Stimulated activated naive CD8-positive, alpha-beta T cell treated with anti-CD3 and anti-CD28 coated beads, Interleukin-15, Interleukin-2, amounts not matched to agents 100 U/mL and 50 U/mL, for 24 hours (primary cell): ENCODE measurements around the gene MBP.

Experiments
- ATAC-seq: fragments of 150-1000 bp; cut with Tn5 transposase; one replicate; pipeline ENCODE4 v1.10.0; 2021
- DNase-seq: peaks from one replicate; pipeline ENCODE4 v3.0.0; 2021

MBP gene

GRCh38 chr18:77047803-77048419, 84.7 kb downstream of the MBP start:
- no peak for DNase-seq
- no peak for ATAC-seq

GRCh38 chr18:77046994-77047393, 85.6 kb downstream of the MBP start:
- DNase-seq (no peak), ATAC-seq (no peak)

- ATAC-seq (no peak), DNase-seq (no peak)
These were observed 86.2 kb downstream of the MBP start for GRCh38 chr18:77046409-77046808.

- ATAC-seq, result no peak
- no peak for DNase-seq
These were observed 86.9 kb downstream of the MBP start for GRCh38 chr18:77045677-77046076.

GRCh38 chr18:77044866-77045664, 87.5 kb downstream of the MBP start:
- DNase-seq (no peak), ATAC-seq (no peak)

- ATAC-seq, result no peak
- DNase-seq, result no peak
These were observed 88.9 kb downstream of the MBP start for GRCh38 chr18:77043541-77044280.

- no peak for DNase-seq
- no peak for ATAC-seq
These were observed 90.0 kb downstream of the MBP start for GRCh38 chr18:77042583-77042982.

GRCh38 chr18:77039196-77040130, 93.1 kb downstream of the MBP start:
- DNase-seq, result no peak

GRCh38 chr18:77038182-77038858, 94.3 kb downstream of the MBP start:
- DNase-seq (no peak), ATAC-seq (no peak)

More at GRCh38 chr18:77039196-77040130, 93.1 kb downstream of the MBP start:
- ATAC-seq, result no peak

- ATAC-seq (no peak), DNase-seq (no peak)
These were observed 95.0 kb downstream of the MBP start for GRCh38 chr18:77037567-77037966.

- DNase-seq, result no peak
- no peak for ATAC-seq
These were observed 97.0 kb downstream of the MBP start for GRCh38 chr18:77035380-77036187.

- DNase-seq, result no peak
- ATAC-seq, result no peak
These were observed 99.0 kb downstream of the MBP start for GRCh38 chr18:77033575-77033974.

GRCh38 chr18:77032181-77032701, 100.3 kb downstream of the MBP start:
- ATAC-seq, result no peak
- DNase-seq, result no peak

- ATAC-seq (no peak), DNase-seq (no peak)
These were observed 100.9 kb downstream of the MBP start for GRCh38 chr18:77031662-77032061.

GRCh38 chr18:77030201-77030600, 102.4 kb downstream of the MBP start:
- ATAC-seq (no peak), DNase-seq (no peak)

- ATAC-seq (no peak), DNase-seq (no peak)
These were observed 106.7 kb downstream of the MBP start for GRCh38 chr18:77025831-77026363.

GRCh38 chr18:77025123-77025522, 107.5 kb downstream of the MBP start:
- no peak for DNase-seq
- no peak for ATAC-seq

GRCh38 chr18:77024476-77024875, 108.1 kb downstream of the MBP start:
- no peak for ATAC-seq
- DNase-seq, result no peak

GRCh38 chr18:77023102-77023782, 109.3 kb downstream of the MBP start:
- no peak for ATAC-seq
- DNase-seq, result no peak
